GM12801 (cell line): ENCODE measurements around the gene MED20.

Experiments used
- TF ChIP-seq, protein P1 (sequence below): IDR thresholded peaks from one replicate; pipeline ENCODE4 v1.5.1; 2011; ENCODE audit warnings: control low read depth; ENCODE audit not compliant: insufficient read length; ENCODE audit errors: extremely low read depth

Gene MED20

DNA sequence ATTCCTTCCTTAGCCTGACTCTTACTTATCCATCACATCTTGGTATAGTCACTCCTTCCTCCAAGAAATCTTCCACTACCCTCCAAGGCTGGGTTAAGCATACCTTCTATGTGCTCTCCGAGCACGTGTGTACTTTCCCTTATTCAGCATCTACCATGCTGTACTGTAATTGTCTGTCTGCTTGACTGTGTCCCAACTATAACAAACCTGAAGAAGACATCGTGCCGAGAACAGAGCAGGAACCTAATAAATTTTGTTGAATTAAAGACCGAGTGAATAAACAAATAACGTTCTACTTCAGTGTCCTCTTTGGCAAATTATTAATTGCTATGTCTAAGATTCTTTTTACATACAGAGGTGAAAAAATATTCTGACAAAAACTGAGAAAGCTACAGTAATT lies 61.6 kb downstream of the MED20 start:
- TF ChIP-seq, protein P1, sequence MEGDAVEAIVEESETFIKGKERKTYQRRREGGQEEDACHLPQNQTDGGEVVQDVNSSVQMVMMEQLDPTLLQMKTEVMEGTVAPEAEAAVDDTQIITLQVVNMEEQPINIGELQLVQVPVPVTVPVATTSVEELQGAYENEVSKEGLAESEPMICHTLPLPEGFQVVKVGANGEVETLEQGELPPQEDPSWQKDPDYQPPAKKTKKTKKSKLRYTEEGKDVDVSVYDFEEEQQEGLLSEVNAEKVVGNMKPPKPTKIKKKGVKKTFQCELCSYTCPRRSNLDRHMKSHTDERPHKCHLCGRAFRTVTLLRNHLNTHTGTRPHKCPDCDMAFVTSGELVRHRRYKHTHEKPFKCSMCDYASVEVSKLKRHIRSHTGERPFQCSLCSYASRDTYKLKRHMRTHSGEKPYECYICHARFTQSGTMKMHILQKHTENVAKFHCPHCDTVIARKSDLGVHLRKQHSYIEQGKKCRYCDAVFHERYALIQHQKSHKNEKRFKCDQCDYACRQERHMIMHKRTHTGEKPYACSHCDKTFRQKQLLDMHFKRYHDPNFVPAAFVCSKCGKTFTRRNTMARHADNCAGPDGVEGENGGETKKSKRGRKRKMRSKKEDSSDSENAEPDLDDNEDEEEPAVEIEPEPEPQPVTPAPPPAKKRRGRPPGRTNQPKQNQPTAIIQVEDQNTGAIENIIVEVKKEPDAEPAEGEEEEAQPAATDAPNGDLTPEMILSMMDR, result no peak

DNA sequence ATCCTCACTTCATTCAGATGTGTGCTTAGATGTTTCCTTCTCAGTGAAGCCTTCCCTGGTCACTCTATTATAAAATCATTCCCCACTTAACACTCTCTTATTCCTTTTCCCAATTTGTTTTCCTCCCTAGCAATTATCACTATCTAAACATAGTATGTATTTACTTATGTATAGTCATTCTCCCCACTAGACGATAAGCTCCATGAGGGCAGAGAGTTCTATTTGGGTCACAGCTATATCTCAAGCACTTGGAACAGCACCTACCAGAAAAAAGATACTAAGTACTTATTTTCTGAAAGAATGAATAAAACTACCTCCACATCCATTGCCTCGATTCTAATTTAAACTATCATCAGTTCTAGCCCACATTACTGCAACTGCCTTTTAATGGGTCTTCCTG lies 62.2 kb downstream of the MED20 start:
- TF ChIP-seq, protein P1, result no peak
